Activated CD8-positive, alpha-beta memory T cell treated with anti-CD3 and anti-CD28 coated beads, Interleukin-2, amount 50 U/mL, for 48 hours (primary cell): ENCODE measurements around the gene ARHGEF4.

Source experiments
- DNase-seq: peaks from one replicate; pipeline ENCODE4 v3.0.0-alpha.2; 2020

The ARHGEF4 gene

GRCh38 chr2:131041402-131042147 lies 204.9 kb downstream of the ARHGEF4 start:
- DNase-seq: no peak

GRCh38 chr2:131042148-131042775 lies 205.5 kb downstream of the ARHGEF4 start:
- no peak for DNase-seq

GRCh38 chr2:131043199-131044074 lies 206.7 kb downstream of the ARHGEF4 start:
- DNase-seq: no peak

- no peak for DNase-seq
Measured at GRCh38 chr2:131044075-131044756, 207.5 kb downstream of the ARHGEF4 start.

GRCh38 chr2:131044757-131045150 lies 208.0 kb downstream of the ARHGEF4 start:
- DNase-seq: peak; percentile 46

GRCh38 chr2:131045286-131046027 lies 208.7 kb downstream of the ARHGEF4 start:
- peak; percentile 50 for DNase-seq

GRCh38 chr2:131046028-131046917 lies 209.6 kb downstream of the ARHGEF4 start:
- DNase-seq: peak; percentile 50

GRCh38 chr2:131046918-131047652 lies 210.4 kb downstream of the ARHGEF4 start:
- peak; percentile 47 for DNase-seq

- no peak for DNase-seq
Measured at GRCh38 chr2:131047920-131048560, 211.3 kb downstream of the ARHGEF4 start.

- DNase-seq: no peak
Measured at GRCh38 chr2:131048641-131049040, 211.9 kb downstream of the ARHGEF4 start.

GRCh38 chr2:131049150-131049718 lies 212.5 kb downstream of the ARHGEF4 start:
- no peak for DNase-seq

GRCh38 chr2:131050896-131051295 lies 214.2 kb downstream of the ARHGEF4 start:
- DNase-seq: no peak

GRCh38 chr2:131052741-131053263 lies 216.1 kb downstream of the ARHGEF4 start:
- no peak for DNase-seq

GRCh38 chr2:131054488-131054887 lies 217.8 kb downstream of the ARHGEF4 start:
- no peak for DNase-seq

GRCh38 chr2:131055169-131056065 lies 218.7 kb downstream of the ARHGEF4 start:
- DNase-seq: no peak

GRCh38 chr2:131056204-131056931 lies 219.7 kb downstream of the ARHGEF4 start:
- DNase-seq: no peak

GRCh38 chr2:131056932-131057287 lies 220.2 kb downstream of the ARHGEF4 start:
- DNase-seq: no peak
